H9 (cell line): ENCODE data around the gene MAPKAP1. TPM values are rescaled to one million over a fixed set of nuclear protein-coding genes. Genes with fewer than 3 reads are reported as not detected.

Experiments
- DNase-seq: peaks from one replicate; pipeline ENCODE4 v3.0.0-alpha.2; 2017
- H2AFZ ChIP-seq: one replicate; pipeline ENCODE4 v1.6.1; 2013; ENCODE audit warnings: mild to moderate bottlenecking, low read length, control low read depth, moderate library complexity
- H2AK5ac ChIP-seq: 2 replicates; pipeline ENCODE4 v1.6.1; 2013; ENCODE audit warnings: low read length, control low read depth, mixed read lengths; ENCODE audit not compliant: insufficient read length
- H2BK120ac ChIP-seq: one replicate; pipeline ENCODE4 v1.6.1; 2013; ENCODE audit warnings: low read depth, mild to moderate bottlenecking, low read length, control low read depth, inconsistent platforms; ENCODE audit not compliant: poor library complexity, severe bottlenecking
- H2BK12ac ChIP-seq: 2 replicates; pipeline ENCODE4 v1.6.1; 2013; ENCODE audit warnings: low read length, control low read depth, mixed read lengths, low read depth; ENCODE audit not compliant: insufficient read length
- H2BK15ac ChIP-seq: 2 replicates; pipeline ENCODE4 v1.6.1; 2013; ENCODE audit warnings: low read depth, low read length, control low read depth
- H2BK20ac ChIP-seq: one replicate; pipeline ENCODE4 v1.6.1; 2013; ENCODE audit warnings: low read depth, mild to moderate bottlenecking, low read length, control low read depth, inconsistent platforms; ENCODE audit not compliant: poor library complexity, severe bottlenecking
- H2BK5ac ChIP-seq: 2 replicates; pipeline ENCODE4 v1.6.1; 2013; ENCODE audit warnings: low read length, control low read depth, mixed read lengths; ENCODE audit not compliant: insufficient read length
- H3K14ac ChIP-seq: 2 replicates; pipeline ENCODE4 v1.6.1; 2013; ENCODE audit warnings: low read length, control low read depth; ENCODE audit not compliant: insufficient read depth
- H3K18ac ChIP-seq: 2 replicates; pipeline ENCODE4 v1.6.1; 2013; ENCODE audit warnings: low read depth, mild to moderate bottlenecking, mixed read lengths, low read length, control low read depth; ENCODE audit not compliant: insufficient read length
- H3K23ac ChIP-seq: 2 replicates; pipeline ENCODE4 v1.6.1; 2013; ENCODE audit warnings: low read length, control low read depth, mixed read lengths, low read depth; ENCODE audit not compliant: insufficient read length
- H3K23me2 ChIP-seq: 2 replicates; pipeline ENCODE4 v1.6.1; 2013; ENCODE audit warnings: low read depth, mild to moderate bottlenecking, mixed read lengths, low read length, control low read depth; ENCODE audit not compliant: insufficient read length, poor library complexity, severe bottlenecking
- H3K27ac ChIP-seq: 2 replicates; pipeline ENCODE4 v1.5.1; 2013; ENCODE audit warnings: low read length, control low read depth, mixed read lengths, low read depth; ENCODE audit not compliant: insufficient read length
- H3K27me3 ChIP-seq: 2 replicates; pipeline ENCODE4 v1.6.1; 2013; ENCODE audit warnings: low read length, control low read depth, inconsistent platforms; ENCODE audit not compliant: insufficient read depth
- H3K4ac ChIP-seq: 2 replicates; pipeline ENCODE4 v1.6.1; 2013; ENCODE audit warnings: low read depth, mild to moderate bottlenecking, control low read depth, inconsistent platforms, low read length, moderate library complexity
- H3K4me1 ChIP-seq: 2 replicates; pipeline ENCODE4 v1.6.1; 2013; ENCODE audit warnings: low read length, control low read depth, inconsistent platforms; ENCODE audit not compliant: insufficient read depth
- H3K4me2 ChIP-seq: 2 replicates; pipeline ENCODE4 v1.6.1; 2013; ENCODE audit warnings: low read length, control low read depth, mixed read lengths; ENCODE audit not compliant: insufficient read length, insufficient read depth
- H3K56ac ChIP-seq: 2 replicates; pipeline ENCODE4 v1.6.1; 2013; ENCODE audit warnings: low read depth, mild to moderate bottlenecking, mixed read lengths, low read length, control low read depth; ENCODE audit not compliant: insufficient read length
- H3K79me1 ChIP-seq: 2 replicates; pipeline ENCODE4 v1.6.1; 2013; ENCODE audit warnings: low read depth, mild to moderate bottlenecking, moderate library complexity, low read length, control low read depth, inconsistent platforms; ENCODE audit not compliant: insufficient read depth, poor library complexity, severe bottlenecking
- H3K79me2 ChIP-seq: 2 replicates; pipeline ENCODE4 v1.6.1; 2013; ENCODE audit warnings: low read length, control low read depth, inconsistent platforms; ENCODE audit not compliant: insufficient read depth
- H3K9ac ChIP-seq: 2 replicates; pipeline ENCODE4 v1.6.1; 2013; ENCODE audit warnings: low read length, control low read depth, mixed read lengths; ENCODE audit not compliant: insufficient read length; ENCODE audit errors: extremely low read depth
- H3K9me3 ChIP-seq: one replicate; pipeline ENCODE4 v1.6.1; 2013; ENCODE audit warnings: low read depth, low read length, inconsistent platforms; ENCODE audit not compliant: control insufficient read depth
- H3T11ph ChIP-seq: one replicate; pipeline ENCODE4 v1.6.1; 2013; ENCODE audit warnings: mild to moderate bottlenecking, low read length, control low read depth, inconsistent platforms
- H4K20me1 ChIP-seq: one replicate; pipeline ENCODE4 v1.6.1; 2013; ENCODE audit not compliant: control insufficient read depth, insufficient read length, insufficient read depth
- H4K5ac ChIP-seq: 2 replicates; pipeline ENCODE4 v1.6.1; 2013; ENCODE audit warnings: low read depth, mild to moderate bottlenecking, mixed read lengths, low read length, control low read depth; ENCODE audit not compliant: insufficient read length
- H4K8ac ChIP-seq: replicated peaks from 2 replicates; pipeline ENCODE4 v1.6.1; 2013; ENCODE audit warnings: low read length, control low read depth, mixed read lengths, low read depth; ENCODE audit not compliant: insufficient read length
- H4K91ac ChIP-seq: 2 replicates; pipeline ENCODE4 v1.6.1; 2013; ENCODE audit warnings: low read depth, mild to moderate bottlenecking, moderate library complexity, mixed read lengths, low read length, control low read depth; ENCODE audit not compliant: insufficient read length
- H3K27ac Mint-ChIP-seq, 3 experiments: 2 replicates in 2 of 3; 3 replicates in 1 of 3; pipeline ENCODE4 v1.8.0; 2020 to 2021; ENCODE audit warnings: mixed read lengths in 3 of 3, mild to moderate bottlenecking in 1 of 3, moderate library complexity in 1 of 3
- H3K27me3 Mint-ChIP-seq: 2 replicates; pipeline ENCODE4 v1.8.0; 2021; ENCODE audit warnings: low read depth, mild to moderate bottlenecking, moderate library complexity, mixed read lengths
- H3K36me3 Mint-ChIP-seq, 3 experiments: 2 replicates in 2 of 3; 3 replicates in 1 of 3; pipeline ENCODE4 v1.8.0; 2020 to 2021; ENCODE audit warnings: low read depth in 3 of 3, mixed read lengths in 3 of 3; ENCODE audit not compliant: insufficient read depth in 1 of 3
- H3K4me1 Mint-ChIP-seq, 2 experiments: 2 replicates each; pipeline ENCODE4 v1.8.0; 2020; ENCODE audit warnings: mixed read lengths in 2 of 2
- H3K4me3 Mint-ChIP-seq, 2 experiments: 2 replicates in 1 of 2; 3 replicates in 1 of 2; pipeline ENCODE4 v1.8.0; 2020 to 2021; ENCODE audit warnings: mild to moderate bottlenecking in 2 of 2, mixed read lengths in 2 of 2, moderate library complexity in 1 of 2
- H3K9me3 Mint-ChIP-seq, 2 experiments: 2 replicates in 1 of 2; 3 replicates in 1 of 2; pipeline ENCODE4 v1.8.0; 2020; ENCODE audit warnings: mild to moderate bottlenecking in 2 of 2, mixed read lengths in 2 of 2, moderate library complexity in 1 of 2
- CTCF ChIP-seq: fragments of 200-600 bp; sonication (generic); conservative IDR thresholded peaks from 3 replicates; pipeline ENCODE4 v1.8.0; 2021; ENCODE audit warnings: antibody characterized with exemption, mild to moderate bottlenecking
- WGBS: extraction: QIAGEN DNeasy Blood & Tissue Kit; methylation state at CpG from one replicate; pipeline ENCODE4 v1.1.7; 2013; ENCODE audit warnings: missing lambda C conversion rate, low lambda C conversion rate, mixed read lengths; ENCODE audit not compliant: insufficient read length; ENCODE audit errors: extremely low coverage; 5-methylcytosine and 5-hydroxymethylcytosine counted together
- total RNA-seq: library from RNA; stranded (reverse); gene quantifications from 2 replicates; pipeline ENCODE4 v1.2.1, GENCODE V29; 2021

Gene MAPKAP1
- total RNA-seq, 1 experiment from 2014 or later = 97.0 TPM

GRCh38 chr9:125521462-125522327 is 185.3 kb downstream of the MAPKAP1 start:
- Histone ChIP-seq H3K4me2 (no peak overlapping the region), H3K9ac (no peak overlapping the region)

More at GRCh38 chr9:125521462-125522327, 185.3 kb downstream of the MAPKAP1 start:
- no peak overlapping the region for H2BK120ac ChIP-seq
- no peak overlapping the region for H3K27ac ChIP-seq
- H3K9me3 ChIP-seq = no peaks in the 10 kb centered on the region
- no peak overlapping the region for H4K91ac ChIP-seq
- H3K36me3 Mint-ChIP-seq = peaks cover 0 to 2% (median 0%) of the 10 kb centered on the region in 3 experiments; a peak in 1 of 7 replicates
- peaks cover 7% of the 10 kb centered on the region for H3K4me1 ChIP-seq
- no peak overlapping the region for H2AK5ac ChIP-seq
- H3K4me3 Mint-ChIP-seq = no peak overlapping the region
- H2BK15ac ChIP-seq = no peak overlapping the region
- no peaks in the 10 kb centered on the region for H4K20me1 ChIP-seq
- no peak overlapping the region for H2BK5ac ChIP-seq
- H2AFZ ChIP-seq = no peak overlapping the region
- H4K8ac ChIP-seq = no peak overlapping the region
- no peak overlapping the region for H3T11ph ChIP-seq
- no peak overlapping the region for H4K5ac ChIP-seq
- no peak overlapping the region for H3K56ac ChIP-seq
- H3K18ac ChIP-seq = no peak overlapping the region
- no peak overlapping the region for H3K14ac ChIP-seq
- TF ChIP-seq CTCF = no peak
- no peaks in the 10 kb centered on the region for H3K23me2 ChIP-seq
- DNase-seq = no peak
- no peak overlapping the region for H3K27ac Mint-ChIP-seq
- no peak overlapping the region for H2BK20ac ChIP-seq
- H3K4me1 Mint-ChIP-seq = peaks cover 44% of the 10 kb centered on the region in 2 experiments
- H3K27me3 Mint-ChIP-seq = no peaks in the 10 kb centered on the region
- H3K27me3 ChIP-seq = no peaks in the 10 kb centered on the region
- H3K4ac ChIP-seq = no peak overlapping the region
- no CpG with 5 or more reads among the region's 3 CpGs for WGBS
- H2BK12ac ChIP-seq = no peak overlapping the region
- H3K79me2 ChIP-seq = no peaks in the 10 kb centered on the region
- no peaks in the 10 kb centered on the region for H3K79me1 ChIP-seq
- H3K23ac ChIP-seq = no peak overlapping the region
- no peaks in the 10 kb centered on the region for H3K9me3 Mint-ChIP-seq
